RWPE2 (cell line): Measurements from ENCODE around the gene COL27A1.

Source experiments
- ATAC-seq: fragments of 200-7000 bp; cut with Tn5 transposase; 3 replicates; pipeline ENCODE4 v1.9.1; 2021; ENCODE audit warnings: low read depth
- DNase-seq: peaks from one replicate; pipeline ENCODE4 v3.0.0-alpha.2; 2020; ENCODE audit warnings: low spot score
- H3K27ac ChIP-seq: fragments of 450-650 bp; 2 replicates; pipeline ENCODE4 v1.5.1; 2017; ENCODE audit warnings: mild to moderate bottlenecking; ENCODE audit not compliant: poor library complexity, severe bottlenecking
- H3K27me3 ChIP-seq: fragments of 250-450 bp; sonication (Bioruptor Pico); 2 replicates; pipeline ENCODE4 v1.5.1; 2021; ENCODE audit warnings: mild to moderate bottlenecking, moderate library complexity; ENCODE audit not compliant: insufficient read depth, poor library complexity, severe bottlenecking
- H3K36me3 ChIP-seq: fragments of 250-450 bp; sonication (Bioruptor Pico); 2 replicates; pipeline ENCODE4 v1.5.1; 2020; ENCODE audit warnings: low read depth, mild to moderate bottlenecking, moderate library complexity
- H3K4me1 ChIP-seq: fragments of 250-450 bp; sonication (Bioruptor Pico); 2 replicates; pipeline ENCODE4 v1.5.1; 2021; ENCODE audit warnings: mild to moderate bottlenecking, moderate library complexity; ENCODE audit not compliant: insufficient read depth, poor library complexity, severe bottlenecking
- H3K4me3 ChIP-seq: fragments of 250-450 bp; sonication (Bioruptor Pico); 2 replicates; pipeline ENCODE4 v1.5.1; 2021; ENCODE audit warnings: mild to moderate bottlenecking, moderate library complexity; ENCODE audit not compliant: severe bottlenecking
- H3K9me3 ChIP-seq: fragments of 250-450 bp; sonication (Bioruptor Pico); 2 replicates; pipeline ENCODE4 v1.5.1; 2021; ENCODE audit warnings: mild to moderate bottlenecking, moderate library complexity; ENCODE audit not compliant: severe bottlenecking
- CTCF ChIP-seq: fragments of 450-650 bp; IDR thresholded peaks from one replicate; pipeline ENCODE4 v1.5.1; 2017; ENCODE audit warnings: mild to moderate bottlenecking, moderate library complexity; ENCODE audit not compliant: poor library complexity, severe bottlenecking

Gene COL27A1

DNA sequence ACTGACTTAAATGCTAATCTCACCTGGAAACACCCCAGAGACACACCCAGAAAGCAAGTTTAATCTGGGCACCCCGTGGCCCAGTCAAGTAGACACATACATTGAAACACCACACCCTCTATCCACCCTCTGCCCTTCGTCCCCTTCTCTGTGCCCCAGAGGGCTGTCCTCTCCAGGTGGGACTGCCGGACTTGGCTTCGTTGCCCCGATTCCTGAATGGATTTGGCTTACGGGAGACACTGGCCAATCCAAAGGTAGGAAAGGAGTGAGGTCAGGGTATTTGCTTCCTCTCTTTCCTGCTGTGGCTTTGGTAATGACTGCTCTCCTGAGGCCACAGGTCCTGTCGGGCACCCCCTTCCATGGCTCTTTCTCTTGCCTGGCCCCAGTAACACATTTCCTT lies 25.2 kb upstream of the COL27A1 start:
- ATAC-seq (no peak), DNase-seq (no peak)
- Histone ChIP-seq H3K27ac (no peak overlapping the region), H3K4me3 (no peak overlapping the region), H3K27me3 (no peaks in the 10 kb centered on the region), H3K36me3 (no peaks in the 10 kb centered on the region), H3K4me1 (no peaks in the 10 kb centered on the region), H3K9me3 (no peaks in the 10 kb centered on the region)
- no peak for TF ChIP-seq CTCF

- no peak for ATAC-seq
Observed at GRCh38 chr9:114130624-114131277, 24.6 kb upstream of the COL27A1 start.

GRCh38 chr9:114131808-114132549 lies 23.4 kb upstream of the COL27A1 start:
- Histone ChIP-seq H3K27me3 (no peaks in the 10 kb centered on the region), H3K36me3 (no peaks in the 10 kb centered on the region), H3K4me1 (no peaks in the 10 kb centered on the region), H3K9me3 (no peaks in the 10 kb centered on the region), H3K27ac (no peak overlapping the region), H3K4me3 (no peak overlapping the region)
- ATAC-seq (no peak), DNase-seq (no peak)
- TF ChIP-seq CTCF, result no peak

More at GRCh38 chr9:114130624-114131277, 24.6 kb upstream of the COL27A1 start:
- no peak overlapping the region for H3K4me3 ChIP-seq
- no peaks in the 10 kb centered on the region for H3K36me3 ChIP-seq
- H3K9me3 ChIP-seq, result no peaks in the 10 kb centered on the region
- no peak for TF ChIP-seq CTCF
- H3K4me1 ChIP-seq, result no peaks in the 10 kb centered on the region
- H3K27me3 ChIP-seq, result no peaks in the 10 kb centered on the region
- no peak for DNase-seq
- H3K27ac ChIP-seq, result no peak overlapping the region

DNA sequence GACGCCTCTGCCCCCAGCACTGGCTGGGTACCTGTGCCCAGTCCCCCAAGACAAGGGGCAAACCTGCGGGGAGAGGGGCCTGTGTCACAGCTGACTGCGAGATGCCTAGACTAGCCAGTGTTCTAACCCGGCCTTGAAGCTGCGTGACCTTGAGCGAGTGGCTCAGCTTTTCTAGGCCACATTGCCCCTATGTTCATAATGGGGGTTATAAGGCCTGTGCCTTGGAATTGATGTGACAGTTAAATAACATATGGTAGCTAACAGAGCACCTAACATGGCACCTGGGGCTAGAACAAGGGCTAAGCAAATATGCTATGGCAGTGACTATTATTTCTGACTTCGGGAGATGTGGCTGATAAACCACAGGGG lies 22.8 kb upstream of the COL27A1 start:
- no peaks in the 10 kb centered on the region for H3K36me3 ChIP-seq
- ATAC-seq (no peak), DNase-seq (no peak)
- H3K9me3 ChIP-seq, result no peaks in the 10 kb centered on the region
- no peaks in the 10 kb centered on the region for H3K27me3 ChIP-seq
- no peak for TF ChIP-seq CTCF
- H3K4me1 ChIP-seq, result no peaks in the 10 kb centered on the region
- no peak overlapping the region for H3K27ac ChIP-seq
- no peak overlapping the region for H3K4me3 ChIP-seq

- H3K27me3 ChIP-seq, result no peaks in the 10 kb centered on the region
Observed at GRCh38 chr9:114134827-114135396, 20.4 kb upstream of the COL27A1 start.

More at GRCh38 chr9:114134827-114135396, 20.4 kb upstream of the COL27A1 start:
- TF ChIP-seq CTCF, result no peak
- Histone ChIP-seq H3K36me3 (no peaks in the 10 kb centered on the region), H3K9me3 (no peaks in the 10 kb centered on the region), H3K4me3 (no peak overlapping the region), H3K4me1 (no peaks in the 10 kb centered on the region), H3K27ac (no peak overlapping the region)
- ATAC-seq (no peak; the same call in 2 of the 3 replicates), DNase-seq (no peak)
